ENCODE results near the gene RBM20. TPM values are rescaled to one million over a fixed set of nuclear protein-coding genes. Genes with fewer than 3 reads are reported as not detected.

The RBM20 gene
- polyA plus RNA-seq, 2 of the 4 experiments (the other 2 are of a cell fraction): 1.5 to 1.8 TPM

- peaks cover 18% of the 10 kb centered on the region; the same call in 2 of the 3 replicates for H3K4me1 ChIP-seq
- FAIRE-seq (no peak), DNase-seq (ENCODE audit: low read depth in 1 of 2, low spot score in 1 of 2) (no peak), ATAC-seq (peak in 1 of 2 experiments; percentile 27; a peak in 2 of 6 replicates)
- no peak overlapping the region for H3K27ac ChIP-seq
- H3K9me3 ChIP-seq: no peaks in the 10 kb centered on the region
- 59% methylated on average over 7 of the region's 7 CpGs for WGBS (ENCODE audit: missing lambda C conversion rate)
- ChIA-PET POLR2A (no interaction called here), CTCF (no interaction called here)
- TF ChIP-seq HOXA7 (CRISPR knock-in tag; IDR thresholded peaks at IDR 0.05) (no peak), CHD4 (IDR thresholded peaks at IDR 0.05; ENCODE audit: borderline replicate concordance) (no peak), HMGXB4 (CRISPR knock-in tag; IDR thresholded peaks at IDR 0.05; ENCODE audit: borderline replicate concordance) (no peak)
- H3K4me2 ChIP-seq: 0 out of 3 replicates have a peak overlapping the region, but pooled peaks have one; percentile 1
- H3K4me3 ChIP-seq: no peak overlapping the region
Observed at GRCh38 chr10:110724116-110724921, 80.2 kb downstream of the RBM20 start.

- WGBS (ENCODE audit: missing lambda C conversion rate): 44% methylated on average over 4 of the region's 4 CpGs
- H3K4me2 ChIP-seq: peak overlapping the region; percentile 1; the same call in 1 of the 3 replicates
- FAIRE-seq (no peak), ATAC-seq (no peak; a peak in 1 of 6 replicates), DNase-seq (ENCODE audit: low read depth in 1 of 2, low spot score in 1 of 2) (no peak)
- H3K27ac ChIP-seq: no peak overlapping the region; a peak in 1 of 6 replicates
- no peaks in the 10 kb centered on the region for H3K9me3 ChIP-seq
- peaks cover 18% of the 10 kb centered on the region; the same call in 2 of the 3 replicates for H3K4me1 ChIP-seq
- POLR2A ChIA-PET: no interaction called here
- CTCF ChIA-PET: no interaction called here
- TF ChIP-seq RFX5 (IDR thresholded peaks at IDR 0.05) (no peak), RNF2 (IDR thresholded peaks at IDR 0.05; ENCODE audit: borderline replicate concordance, low read depth) (no peak), RCOR1 (IDR thresholded peaks at IDR 0.05; ENCODE audit: low read depth, low read length) (no peak), ZFP36 (IDR thresholded peaks at IDR 0.05; ENCODE audit: borderline replicate concordance, partially characterized antibody) (no peak), KDM5A (IDR thresholded peaks at IDR 0.05) (no peak), TFCP2L1 (CRISPR knock-in tag; IDR thresholded peaks at IDR 0.05) (no peak), HOXB13 (CRISPR knock-in tag; IDR thresholded peaks at IDR 0.05; ENCODE audit: low read depth) (no peak), FOSL2 (IDR thresholded peaks at IDR 0.05) (no peak), FOSL2 (CRISPR knock-in tag; IDR thresholded peaks at IDR 0.05) (no peak), BHLHE40 (IDR thresholded peaks at IDR 0.05; ENCODE audit: low read depth, low read length) (no peak), NR3C1 (IDR thresholded peaks at IDR 0.05) (no peak), CBX8 (IDR thresholded peaks at IDR 0.05) (no peak), POLR2AphosphoS2 (conservative IDR thresholded peaks at IDR 0.05; ENCODE audit: low read length) (no peak), TP53 (CRISPR knock-in tag; IDR thresholded peaks at IDR 0.05) (no peak), E2F6 (IDR thresholded peaks at IDR 0.05; ENCODE audit: borderline replicate concordance, low read depth) (no peak), HOXA7 (CRISPR knock-in tag; IDR thresholded peaks at IDR 0.05) (no peak), KDM1A (IDR thresholded peaks at IDR 0.05; ENCODE audit: low read depth) (no peak), ATOH8 (CRISPR knock-in tag; IDR thresholded peaks at IDR 0.05; ENCODE audit: low read depth) (no peak), EHMT2 (IDR thresholded peaks at IDR 0.05; ENCODE audit: low read depth) (no peak), EP300 (IDR thresholded peaks at IDR 0.05) (no peak), FOSB (CRISPR knock-in tag; IDR thresholded peaks at IDR 0.05) (no peak)
- no peak overlapping the region for H3K4me3 ChIP-seq
Observed at GRCh38 chr10:110724937-110725336, 80.8 kb downstream of the RBM20 start.

Data from A549 (cell line).